Esophagus squamous epithelium (tissue), 5 donors: ENCODE measurements around the gene FGD6. TPM values are rescaled to one million over a fixed set of nuclear protein-coding genes. Genes with fewer than 3 reads are reported as not detected.
A peak's percentile ranks its signal among the peaks of the same experiment; 100 is the strongest.

Source experiments
- DNase-seq: peaks from one replicate; lab custom pipeline; 2025; lab: John Stamatoyannopoulos, UW
- H3K27ac ChIP-seq, 4 donors: fragments of 200-600 bp; sonication (generic); one replicate each; pipeline ENCODE4 v1.5.1; 2016 to 2019; ENCODE audit warnings: mild to moderate bottlenecking in 1 of 4
- H3K27me3 ChIP-seq, 4 donors: fragments of 200-600 bp; sonication (generic); 1 replicate in 3 of 4; 2 replicates in 1 of 4; pipeline versions ENCODE4 v1.5.1 to v1.6.0; 2017 to 2021; ENCODE audit warnings: antibody characterized with exemption in 1 of 4
- H3K36me3 ChIP-seq, 3 donors: fragments of 200-600 bp; sonication (generic); one replicate each; pipeline ENCODE4 v1.5.1; 2016 to 2019
- H3K4me1 ChIP-seq, 3 donors: fragments of 200-600 bp; sonication (generic); one replicate each; pipeline ENCODE4 v1.5.1; 2017 to 2019
- H3K4me3 ChIP-seq, 4 donors: fragments of 200-600 bp; sonication (generic); 1 replicate in 3 of 4; 2 replicates in 1 of 4; pipeline ENCODE4 v1.5.1; 2016 to 2019; ENCODE audit warnings: mild to moderate bottlenecking in 2 of 4, moderate library complexity in 1 of 4
- H3K9me3 ChIP-seq, 3 donors: fragments of 200-600 bp; sonication (generic); one replicate each; pipeline ENCODE4 v1.5.1; 2016 to 2019
- POLR2A ChIP-seq, 4 donors: fragments of 450-650 bp; IDR thresholded peaks; one replicate each; pipeline ENCODE4 v1.6.1; 2017; ENCODE audit warnings: antibody characterized with exemption in 4 of 4, mild to moderate bottlenecking in 4 of 4, moderate library complexity in 3 of 4
- WGBS, 2 donors: methylation state at CpG; one replicate each; pipeline ENCODE4 v1.1.5; 2018; 5-methylcytosine and 5-hydroxymethylcytosine counted together
- intact Hi-C: fragments of 100-400 bp; cut with DNase I; formaldehyde crosslinking; loops from one replicate; pipeline ENCODE4 v1.15.0; 2022
- total RNA-seq, 4 donors: library from RNA; depleted of rRNA; stranded (reverse); fragments of >200 nt; gene quantifications; one replicate each; pipeline ENCODE4 v1.1.0, GENCODE V29; 2016
- TF ChIP-seq, protein P1 (sequence below), 6 experiments: fragments of 450-650 bp in 4 of 6; fragments of 200-600 bp in 2 of 6; sonication (generic) in 2 of 6; IDR thresholded peaks; one replicate each; pipeline ENCODE4 v1.5.1; 2016 to 2019; ENCODE audit warnings: antibody characterized with exemption in 6 of 6, mild to moderate bottlenecking in 4 of 6, moderate library complexity in 4 of 6
- donor health status: DM: yes; HTN: yes; CAD: no.

Gene FGD6
- total RNA-seq, result 10 to 100 TPM; 10.0 to 19.1 (median 13.2) TPM

DNA sequence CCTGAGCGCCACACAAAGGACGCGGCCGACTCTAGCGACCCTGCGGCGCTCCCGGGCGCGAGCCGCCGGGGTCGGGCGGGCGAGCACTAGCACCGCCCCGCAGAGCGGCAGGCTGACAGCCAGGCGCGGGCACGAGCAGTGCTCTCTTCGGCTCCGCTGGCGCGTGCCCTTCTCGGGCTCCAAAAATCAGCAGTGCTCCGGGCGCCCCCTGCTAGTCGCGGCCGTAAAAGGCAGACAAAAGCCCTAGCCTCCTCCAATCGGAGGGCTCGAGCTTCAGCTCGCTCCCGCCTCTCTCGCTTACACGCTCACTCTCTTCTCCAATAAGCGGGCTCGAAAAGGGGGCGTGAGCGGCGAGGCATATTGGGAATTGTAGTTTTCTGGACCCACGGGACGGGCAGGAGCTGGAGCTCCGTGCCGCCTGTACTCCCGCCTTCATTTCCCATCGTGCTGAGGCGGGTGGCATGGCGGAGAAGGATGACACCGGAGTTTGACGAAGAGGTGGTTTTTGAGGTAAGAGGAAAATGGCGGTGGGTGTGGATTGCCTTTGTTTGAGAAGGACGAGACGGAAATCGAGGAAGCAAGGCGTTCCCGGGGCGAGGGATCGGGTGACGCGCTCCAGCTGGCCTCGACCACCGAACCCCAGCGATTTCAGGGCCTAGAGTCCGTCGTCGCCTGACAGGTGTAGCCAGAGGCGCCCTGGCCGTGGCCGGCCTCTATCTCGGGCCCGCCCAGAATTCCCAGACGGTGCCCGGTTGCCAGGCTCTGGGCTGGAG, at the start of gene FGD6, which contains the start of gene VEZT:
FGD6 (minus strand) TSS at position 91 of the 773 bp plus-strand sequence. CDS start 227 bp downstream, outside the sequence.
VEZT (plus strand) TSS at position 431 of the 773 bp plus-strand sequence; CDS start at position 475, 44 bp downstream.
- Histone ChIP-seq H3K9me3 (no peaks in the 10 kb centered on the region), H3K36me3 (no peaks in the 10 kb centered on the region), H3K4me3 (peak within 1 kb of the TSS; percentile 61 to 86 (median 76)), H3K27me3 (no peaks in the 10 kb centered on the region), H3K27ac (peak within 1 kb of the TSS; percentile 97 to 99 (median 98)), H3K4me1 (peaks cover 0 to 77% (median 23%) of the 10 kb centered on the region in 3 donors)
- intact Hi-C loops, result loop anchor here (5.0 kb wide), 1 partner anchor 100 kb away; no protein-coding TSS in a partner anchor
- TF ChIP-seq POLR2A (IDR thresholded peaks at IDR 0.05), result peak in 3 of 4 donors; percentile 53 to 78 (median 75)
- TF ChIP-seq, protein P1, sequence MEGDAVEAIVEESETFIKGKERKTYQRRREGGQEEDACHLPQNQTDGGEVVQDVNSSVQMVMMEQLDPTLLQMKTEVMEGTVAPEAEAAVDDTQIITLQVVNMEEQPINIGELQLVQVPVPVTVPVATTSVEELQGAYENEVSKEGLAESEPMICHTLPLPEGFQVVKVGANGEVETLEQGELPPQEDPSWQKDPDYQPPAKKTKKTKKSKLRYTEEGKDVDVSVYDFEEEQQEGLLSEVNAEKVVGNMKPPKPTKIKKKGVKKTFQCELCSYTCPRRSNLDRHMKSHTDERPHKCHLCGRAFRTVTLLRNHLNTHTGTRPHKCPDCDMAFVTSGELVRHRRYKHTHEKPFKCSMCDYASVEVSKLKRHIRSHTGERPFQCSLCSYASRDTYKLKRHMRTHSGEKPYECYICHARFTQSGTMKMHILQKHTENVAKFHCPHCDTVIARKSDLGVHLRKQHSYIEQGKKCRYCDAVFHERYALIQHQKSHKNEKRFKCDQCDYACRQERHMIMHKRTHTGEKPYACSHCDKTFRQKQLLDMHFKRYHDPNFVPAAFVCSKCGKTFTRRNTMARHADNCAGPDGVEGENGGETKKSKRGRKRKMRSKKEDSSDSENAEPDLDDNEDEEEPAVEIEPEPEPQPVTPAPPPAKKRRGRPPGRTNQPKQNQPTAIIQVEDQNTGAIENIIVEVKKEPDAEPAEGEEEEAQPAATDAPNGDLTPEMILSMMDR (IDR thresholded peaks at IDR 0.05), result peak; percentile 38 to 70 (median 64)
- 2% methylated on average over 16 of the region's 75 CpGs; no CpG with 5 or more reads in 1 of the 2 donors for WGBS, 2 donors
- peak; percentile 90 for DNase-seq

DNA sequence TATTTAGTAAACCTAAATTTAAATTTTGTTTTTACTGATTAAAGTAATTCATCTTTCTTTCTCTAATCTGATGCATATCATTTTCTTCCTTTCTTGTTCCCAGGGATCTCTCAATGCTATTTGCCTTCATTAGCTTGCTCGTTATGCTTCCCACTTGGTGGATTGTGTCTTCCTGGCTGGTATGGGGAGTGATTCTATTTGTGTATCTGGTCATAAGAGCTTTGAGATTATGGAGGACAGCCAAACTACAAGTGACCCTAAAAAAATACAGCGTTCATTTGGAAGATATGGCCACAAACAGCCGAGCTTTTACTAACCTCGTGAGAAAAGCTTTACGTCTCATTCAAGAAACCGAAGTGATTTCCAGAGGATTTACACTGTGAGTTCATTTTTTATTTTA, 49.0 kb upstream of the FGD6 start:
- H3K4me1 ChIP-seq, result peaks cover 0 to 8% (median 0%) of the 10 kb centered on the region in 3 donors
- H3K27me3 ChIP-seq, result no peaks in the 10 kb centered on the region
- no peak overlapping the region for H3K27ac ChIP-seq
- H3K4me3 ChIP-seq, result no peak overlapping the region
- H3K36me3 ChIP-seq, result peaks cover 2 to 99% (median 7%) of the 10 kb centered on the region in 3 donors
- TF ChIP-seq POLR2A (IDR thresholded peaks at IDR 0.05), result no peak
- TF ChIP-seq, protein P1 (IDR thresholded peaks at IDR 0.05), result no peak
- WGBS, 2 donors, result 93 to 94% methylated on average over 6 of the region's 6 CpGs
- intact Hi-C loops, result no loop called here
- no peaks in the 10 kb centered on the region for H3K9me3 ChIP-seq
- DNase-seq, result no peak

DNA sequence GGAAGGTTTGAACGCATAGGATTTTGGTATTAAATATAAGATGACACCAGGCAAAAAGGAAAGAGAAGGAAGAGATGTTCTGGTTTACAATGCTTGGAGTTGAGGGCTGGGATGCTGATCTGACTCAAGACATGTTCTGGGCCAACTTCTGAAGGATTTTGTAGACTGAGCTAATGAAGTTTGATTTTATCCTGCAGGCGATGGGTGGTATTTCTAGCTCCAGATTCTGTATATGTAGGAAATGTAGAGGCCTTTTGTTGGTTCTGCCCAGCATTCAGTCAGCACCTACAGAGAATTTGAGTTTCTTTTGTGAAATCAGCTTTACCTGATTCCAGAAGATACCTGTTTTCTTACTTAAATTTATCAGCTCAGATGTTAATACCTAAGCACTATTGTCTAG, 48.5 kb upstream of the FGD6 start:
- intact Hi-C loops, result no loop called here
- Histone ChIP-seq H3K9me3 (no peaks in the 10 kb centered on the region), H3K36me3 (peaks cover 2 to 99% (median 7%) of the 10 kb centered on the region in 3 donors), H3K27ac (no peak overlapping the region), H3K27me3 (no peaks in the 10 kb centered on the region), H3K4me3 (no peak overlapping the region), H3K4me1 (peaks cover 0 to 8% (median 0%) of the 10 kb centered on the region in 3 donors)
- 85 to 93% methylated on average over 2 of the region's 2 CpGs for WGBS, 2 donors
- TF ChIP-seq POLR2A (IDR thresholded peaks at IDR 0.05), result no peak
- TF ChIP-seq, protein P1 (IDR thresholded peaks at IDR 0.05), result no peak
- DNase-seq, result no peak

DNA sequence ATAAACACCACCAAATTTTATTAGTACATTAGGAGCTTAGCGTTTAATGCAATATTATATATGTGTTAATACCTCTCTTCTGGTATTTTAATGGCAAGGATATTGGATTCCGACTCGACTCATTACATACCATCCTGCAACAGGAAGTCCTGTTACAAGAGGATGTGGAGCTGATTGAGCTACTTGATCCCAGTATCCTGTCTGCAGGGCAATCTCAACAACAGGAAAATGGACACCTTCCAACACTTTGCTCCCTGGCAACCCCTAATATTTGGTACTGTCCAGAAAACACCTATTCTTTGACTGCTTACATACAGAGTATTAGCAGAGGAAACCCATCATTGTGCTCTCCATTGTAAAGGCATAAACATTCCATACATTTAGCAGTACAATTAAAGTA, 45.5 kb upstream of the FGD6 start:
- TF ChIP-seq POLR2A (IDR thresholded peaks at IDR 0.05), result no peak
- TF ChIP-seq, protein P1 (IDR thresholded peaks at IDR 0.05), result no peak
- intact Hi-C loops, result no loop called here
- H3K36me3 ChIP-seq, result peaks cover 0 to 84% (median 7%) of the 10 kb centered on the region in 3 donors
- H3K9me3 ChIP-seq, result no peaks in the 10 kb centered on the region
- peak overlapping the region in 1 of 4 donors; percentile 29 for H3K27ac ChIP-seq
- H3K4me1 ChIP-seq, result peaks cover 0 to 31% (median 0%) of the 10 kb centered on the region in 3 donors
- no peaks in the 10 kb centered on the region for H3K27me3 ChIP-seq
- DNase-seq, result no peak
- WGBS, 2 donors, result 50 to 55% methylated on average over 3 of the region's 3 CpGs
- H3K4me3 ChIP-seq, result no peak overlapping the region

DNA sequence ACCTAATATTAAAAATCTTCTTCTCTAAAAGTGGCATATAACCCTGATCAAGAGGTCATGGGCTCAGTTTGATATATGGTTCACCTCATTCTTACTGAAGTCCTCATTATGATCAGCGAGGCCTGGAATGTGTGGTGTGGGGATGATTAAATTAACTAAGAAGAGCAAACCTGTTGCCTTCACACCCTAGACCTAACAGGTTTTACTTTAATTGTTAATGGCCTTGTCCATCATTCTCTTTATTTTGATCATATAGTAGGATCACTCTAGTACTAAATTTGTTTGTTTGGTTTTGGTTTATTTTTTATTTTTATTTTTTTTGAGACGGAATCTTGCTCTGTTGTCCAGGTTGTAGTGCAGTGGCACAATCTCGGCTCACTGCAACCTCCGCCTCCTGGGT, 43.8 kb upstream of the FGD6 start:
- intact Hi-C loops, result no loop called here
- H3K9me3 ChIP-seq, result no peaks in the 10 kb centered on the region
- no peak overlapping the region for H3K4me3 ChIP-seq
- H3K4me1 ChIP-seq, result peaks cover 0 to 31% (median 0%) of the 10 kb centered on the region in 3 donors
- H3K27me3 ChIP-seq, result no peaks in the 10 kb centered on the region
- DNase-seq, result no peak
- WGBS, 2 donors, result 93 to 96% methylated on average over 4 of the region's 4 CpGs
- no peak overlapping the region for H3K27ac ChIP-seq
- no peak for TF ChIP-seq POLR2A (IDR thresholded peaks at IDR 0.05)
- TF ChIP-seq, protein P1 (IDR thresholded peaks at IDR 0.05), result no peak
- H3K36me3 ChIP-seq, result peaks cover 1 to 84% (median 7%) of the 10 kb centered on the region in 3 donors
